Ishikawa (cell line): Measurements from ENCODE around the gene TLK1.

Source experiments
- CREB1 ChIP-seq: IDR thresholded peaks from 2 replicates; pipeline ENCODE4 v1.6.1; 2012; ENCODE audit warnings: low read depth
- EGR1 ChIP-seq: IDR thresholded peaks from 2 replicates; pipeline ENCODE4 v1.6.1; 2012
- EP300 ChIP-seq: IDR thresholded peaks from 2 replicates; pipeline ENCODE4 v1.6.1; 2012; ENCODE audit warnings: borderline replicate concordance
- MAX ChIP-seq: IDR thresholded peaks from 2 replicates; pipeline ENCODE4 v1.6.1; 2012
- TAF1 ChIP-seq: IDR thresholded peaks from 2 replicates; pipeline ENCODE4 v1.6.1; 2012; ENCODE audit warnings: low read depth, mild to moderate bottlenecking
- YY1 ChIP-seq: IDR thresholded peaks from 2 replicates; pipeline ENCODE4 v1.6.1; 2012; ENCODE audit warnings: low read depth
- TF ChIP-seq, protein P1 (sequence below): IDR thresholded peaks from 2 replicates; pipeline ENCODE4 v1.6.1; 2012; ENCODE audit warnings: low read depth, mild to moderate bottlenecking

- no peak for TF ChIP-seq EGR1
- TF ChIP-seq TAF1, result no peak
- TF ChIP-seq CREB1, result no peak
- TF ChIP-seq EP300, result no peak
- TF ChIP-seq, protein P1, sequence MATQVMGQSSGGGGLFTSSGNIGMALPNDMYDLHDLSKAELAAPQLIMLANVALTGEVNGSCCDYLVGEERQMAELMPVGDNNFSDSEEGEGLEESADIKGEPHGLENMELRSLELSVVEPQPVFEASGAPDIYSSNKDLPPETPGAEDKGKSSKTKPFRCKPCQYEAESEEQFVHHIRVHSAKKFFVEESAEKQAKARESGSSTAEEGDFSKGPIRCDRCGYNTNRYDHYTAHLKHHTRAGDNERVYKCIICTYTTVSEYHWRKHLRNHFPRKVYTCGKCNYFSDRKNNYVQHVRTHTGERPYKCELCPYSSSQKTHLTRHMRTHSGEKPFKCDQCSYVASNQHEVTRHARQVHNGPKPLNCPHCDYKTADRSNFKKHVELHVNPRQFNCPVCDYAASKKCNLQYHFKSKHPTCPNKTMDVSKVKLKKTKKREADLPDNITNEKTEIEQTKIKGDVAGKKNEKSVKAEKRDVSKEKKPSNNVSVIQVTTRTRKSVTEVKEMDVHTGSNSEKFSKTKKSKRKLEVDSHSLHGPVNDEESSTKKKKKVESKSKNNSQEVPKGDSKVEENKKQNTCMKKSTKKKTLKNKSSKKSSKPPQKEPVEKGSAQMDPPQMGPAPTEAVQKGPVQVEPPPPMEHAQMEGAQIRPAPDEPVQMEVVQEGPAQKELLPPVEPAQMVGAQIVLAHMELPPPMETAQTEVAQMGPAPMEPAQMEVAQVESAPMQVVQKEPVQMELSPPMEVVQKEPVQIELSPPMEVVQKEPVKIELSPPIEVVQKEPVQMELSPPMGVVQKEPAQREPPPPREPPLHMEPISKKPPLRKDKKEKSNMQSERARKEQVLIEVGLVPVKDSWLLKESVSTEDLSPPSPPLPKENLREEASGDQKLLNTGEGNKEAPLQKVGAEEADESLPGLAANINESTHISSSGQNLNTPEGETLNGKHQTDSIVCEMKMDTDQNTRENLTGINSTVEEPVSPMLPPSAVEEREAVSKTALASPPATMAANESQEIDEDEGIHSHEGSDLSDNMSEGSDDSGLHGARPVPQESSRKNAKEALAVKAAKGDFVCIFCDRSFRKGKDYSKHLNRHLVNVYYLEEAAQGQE, result no peak
- TF ChIP-seq MAX, result no peak
- no peak for TF ChIP-seq YY1
These were observed 26.0 kb downstream of the TLK1 start for GRCh38 chr2:171134624-171135230.
